ENCODE results near the gene NDUFV1. TPM values are rescaled to one million over a fixed set of nuclear protein-coding genes. Genes with fewer than 3 reads are reported as not detected.
A peak's percentile ranks its signal among the peaks of the same experiment; 100 is the strongest.

The NDUFV1 gene
- total and polyA plus RNA-seq, 9 of the 15 experiments (the other 6 are each of a cell fraction or from before 2014, with no cell fraction given), result 10.8 to 423 (median 209) TPM

DNA sequence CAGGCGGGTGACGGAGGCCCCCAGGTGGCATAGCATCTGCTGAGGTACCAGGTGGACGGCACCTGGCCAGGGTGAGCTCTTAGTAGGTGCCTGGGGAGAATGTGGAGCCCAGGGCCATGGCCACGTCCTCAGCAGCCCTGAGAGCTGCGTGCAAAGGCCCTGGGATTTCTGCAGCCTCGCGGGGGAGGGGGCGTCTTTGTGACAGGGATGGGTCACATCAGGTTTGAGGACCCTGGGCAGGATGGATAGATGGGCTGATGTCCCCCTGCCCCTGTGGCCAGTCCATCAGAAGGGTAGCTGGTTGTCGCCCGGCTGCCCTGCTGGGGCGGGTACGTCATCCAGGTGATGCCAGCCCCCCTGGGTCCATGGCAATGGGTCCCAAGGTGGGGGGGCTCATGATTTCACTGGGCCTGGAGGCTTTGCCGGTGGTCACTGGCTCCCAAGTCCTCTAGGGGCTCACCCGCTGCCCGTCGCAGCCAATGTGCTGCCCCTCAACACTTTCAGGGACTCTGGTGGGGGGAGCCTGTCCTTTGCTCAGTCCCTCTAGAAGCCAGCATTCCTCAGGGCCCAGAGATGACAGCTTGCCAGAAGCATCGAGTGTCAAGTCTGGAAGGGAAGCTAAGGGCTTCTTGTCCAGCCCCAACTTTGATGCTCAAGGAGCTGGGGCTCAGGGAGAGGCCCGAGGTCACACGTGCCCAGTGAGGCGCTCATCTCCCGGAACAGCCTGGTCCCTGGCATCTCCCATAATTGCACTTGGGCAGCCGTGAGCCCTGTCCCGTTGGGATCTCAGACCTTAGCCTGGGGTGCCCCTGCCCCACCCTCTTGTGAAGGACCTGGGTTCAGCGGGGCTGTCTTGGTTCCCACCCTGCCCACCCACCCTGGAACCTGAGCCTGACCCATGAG is 32.0 kb downstream of the NDUFV1 start:
- Histone ChIP-seq H3K27me3 (ENCODE audit: control insufficient read depth in 2 of 2, insufficient read depth in 2 of 2, low read length in 2 of 2) (peaks cover 0 to 19% of the 10 kb centered on the region in 2 experiments; a peak in 2 of 5 replicates), H3K36me3 (ENCODE audit: control insufficient read depth, insufficient read depth, low read length) (no peaks in the 10 kb centered on the region), H4K20me1 (replicated peaks; ENCODE audit: control insufficient read depth, insufficient read depth, low read length) (no peaks in the 10 kb centered on the region), H3K27ac (ENCODE audit: extremely low read depth, low read depth, low read length) (no peak overlapping the region), H3K9me1 (ENCODE audit: control insufficient read depth, insufficient read depth, low read length) (no peaks in the 10 kb centered on the region), H3K79me2 (ENCODE audit: control insufficient read depth, insufficient read depth, low read length) (no peaks in the 10 kb centered on the region), H3K9ac (ENCODE audit: insufficient read depth in 1 of 2, low read depth in 2 of 2, low read length in 2 of 2) (peak overlapping the region in 1 of 2 experiments; percentile 73; a peak in 2 of 4 replicates), H3K4me3 (no peak overlapping the region), H3K4me1 (replicated peaks in 1 of 2; ENCODE audit: control insufficient read depth in 2 of 2, insufficient read depth in 2 of 2, low read length in 2 of 2) (peaks cover 0 to 41% of the 10 kb centered on the region in 2 experiments; a peak in 3 of 5 replicates), H3K4me2 (ENCODE audit: insufficient read depth, low read length) (no peak overlapping the region), H3K9me3 (replicated peaks; ENCODE audit: control insufficient read depth, insufficient read depth, low read depth, low read length) (no peaks in the 10 kb centered on the region), H2AFZ (ENCODE audit: low read depth, low read length) (no peak overlapping the region)
- in situ Hi-C loops (cut with MboI), result no loop called here
- CTCF ChIA-PET (ENCODE audit: low intra/inter-chr PET ratio), result no interaction called here
- POLR2A ChIA-PET, result interaction anchor here (0.6 to 1.2 kb wide), 3 partner anchors 10 to 259 kb away, joined by 3 read pairs; no protein-coding TSS in a partner anchor
- ATAC-seq (no peak), FAIRE-seq (no peak), DNase-seq (ENCODE audit: extremely low read depth in 1 of 4, low spot score in 3 of 4) (no peak)
- intact Hi-C loops (cut with micrococcal nuclease), result no loop called here
- TF ChIP-seq POLR2G (IDR thresholded peaks at IDR 0.05; ENCODE audit: low read depth, low read length), result peak; percentile 23; the same call in 1 of the 2 replicates
- TF ChIP-seq, protein P1, sequence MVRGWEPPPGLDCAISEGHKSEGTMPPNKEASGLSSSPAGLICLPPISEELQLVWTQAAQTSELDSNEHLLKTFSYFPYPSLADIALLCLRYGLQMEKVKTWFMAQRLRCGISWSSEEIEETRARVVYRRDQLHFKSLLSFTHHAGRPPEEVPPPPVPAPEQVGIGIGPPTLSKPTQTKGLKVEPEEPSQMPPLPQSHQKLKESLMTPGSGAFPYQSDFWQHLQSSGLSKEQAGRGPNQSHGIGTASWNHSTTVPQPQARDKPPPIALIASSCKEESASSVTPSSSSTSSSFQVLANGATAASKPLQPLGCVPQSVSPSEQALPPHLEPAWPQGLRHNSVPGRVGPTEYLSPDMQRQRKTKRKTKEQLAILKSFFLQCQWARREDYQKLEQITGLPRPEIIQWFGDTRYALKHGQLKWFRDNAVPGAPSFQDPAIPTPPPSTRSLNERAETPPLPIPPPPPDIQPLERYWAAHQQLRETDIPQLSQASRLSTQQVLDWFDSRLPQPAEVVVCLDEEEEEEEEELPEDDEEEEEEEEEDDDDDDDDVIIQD (CRISPR knock-in tag; IDR thresholded peaks at IDR 0.05), result no peak
- TF ChIP-seq, protein P2, sequence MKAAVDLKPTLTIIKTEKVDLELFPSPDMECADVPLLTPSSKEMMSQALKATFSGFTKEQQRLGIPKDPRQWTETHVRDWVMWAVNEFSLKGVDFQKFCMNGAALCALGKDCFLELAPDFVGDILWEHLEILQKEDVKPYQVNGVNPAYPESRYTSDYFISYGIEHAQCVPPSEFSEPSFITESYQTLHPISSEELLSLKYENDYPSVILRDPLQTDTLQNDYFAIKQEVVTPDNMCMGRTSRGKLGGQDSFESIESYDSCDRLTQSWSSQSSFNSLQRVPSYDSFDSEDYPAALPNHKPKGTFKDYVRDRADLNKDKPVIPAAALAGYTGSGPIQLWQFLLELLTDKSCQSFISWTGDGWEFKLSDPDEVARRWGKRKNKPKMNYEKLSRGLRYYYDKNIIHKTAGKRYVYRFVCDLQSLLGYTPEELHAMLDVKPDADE (conservative IDR thresholded peaks at IDR 0.05; ENCODE audit: control insufficient read depth, low read depth, low read length), result no peak
- BruUV-seq (replicated peaks), result no TSS peak
- WGBS (ENCODE audit: insufficient coverage, low coverage, missing lambda C conversion rate), result 37% methylated on average over 22 of the region's 24 CpGs
